Measurements from ENCODE around the gene ARPC5L.

Gene ARPC5L

DNA sequence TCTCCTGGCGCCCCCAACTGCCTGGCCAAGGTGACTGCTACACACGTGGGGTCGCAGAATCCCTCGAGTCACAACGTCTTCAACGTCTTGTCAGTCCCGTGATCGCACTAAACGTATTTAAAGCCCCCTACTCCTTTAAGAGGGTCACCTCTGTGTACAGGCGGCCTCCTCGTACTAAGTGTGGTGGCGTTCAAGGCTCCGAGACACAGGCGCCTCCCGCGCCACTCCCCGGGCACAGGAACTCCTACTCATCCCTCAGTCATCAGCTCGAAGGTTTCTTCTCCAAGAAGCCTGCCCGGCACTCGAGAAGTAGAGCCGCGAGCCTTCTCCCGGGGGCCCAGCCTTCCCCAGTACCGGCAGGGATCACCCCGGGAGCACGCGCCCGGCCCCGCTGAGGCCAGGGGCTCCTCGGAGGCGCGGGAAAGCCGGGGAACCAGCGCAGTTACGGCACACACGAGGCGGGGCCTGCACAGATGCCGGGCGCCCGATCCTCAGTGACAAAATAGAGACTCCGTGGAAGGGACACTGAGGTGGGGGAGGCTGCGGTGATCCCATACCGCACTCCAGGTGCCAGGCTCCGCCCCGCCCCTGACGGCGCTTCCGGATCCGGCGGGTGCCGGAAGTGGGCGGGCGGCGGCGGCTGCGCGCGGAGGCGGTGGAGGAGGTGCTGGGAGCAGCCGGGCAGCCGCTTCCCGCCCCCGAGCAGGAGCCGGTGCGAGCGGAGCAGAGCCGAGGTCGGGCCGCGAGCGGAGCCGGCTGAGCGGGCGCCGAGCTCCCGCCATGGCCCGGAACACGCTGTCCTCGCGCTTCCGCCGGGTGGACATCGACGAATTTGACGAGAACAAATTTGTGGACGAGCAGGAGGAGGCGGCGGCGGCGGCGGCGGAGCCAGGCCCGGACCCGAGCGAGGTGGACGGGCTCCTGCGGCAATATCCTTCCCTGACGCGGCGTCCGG is 6.9 kb downstream of the ARPC5L start:
- peak; percentile 45 for DNase-seq (ENCODE audit: low read depth)

DNA sequence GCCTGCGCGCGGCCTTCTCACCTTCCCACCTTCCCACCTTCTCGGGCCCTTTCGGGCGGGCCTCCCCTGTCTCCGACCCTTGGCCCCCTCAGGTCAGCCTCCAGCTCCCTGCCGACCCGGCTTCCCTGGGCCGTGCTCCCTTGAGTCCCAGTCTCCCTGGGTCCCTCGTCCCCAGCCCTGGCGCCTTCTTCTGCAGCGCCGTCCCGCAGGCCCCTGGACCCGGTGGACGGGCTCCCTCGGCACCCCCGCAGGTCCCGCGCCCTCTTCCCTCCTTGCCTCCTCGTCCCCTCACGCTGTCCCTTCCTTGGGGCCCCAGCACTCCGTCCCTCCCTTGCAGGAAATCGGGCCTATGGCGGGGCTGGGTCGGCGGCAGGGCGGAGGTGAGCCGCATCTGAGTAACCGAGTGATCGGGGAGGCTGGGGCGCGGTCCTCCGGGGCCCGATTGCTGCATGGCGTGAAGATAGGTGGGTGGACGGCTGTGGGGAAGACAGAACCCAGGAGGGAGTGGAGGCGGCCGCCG is 7.6 kb downstream of the ARPC5L start:
- DNase-seq (ENCODE audit: low read depth): no peak

DNA sequence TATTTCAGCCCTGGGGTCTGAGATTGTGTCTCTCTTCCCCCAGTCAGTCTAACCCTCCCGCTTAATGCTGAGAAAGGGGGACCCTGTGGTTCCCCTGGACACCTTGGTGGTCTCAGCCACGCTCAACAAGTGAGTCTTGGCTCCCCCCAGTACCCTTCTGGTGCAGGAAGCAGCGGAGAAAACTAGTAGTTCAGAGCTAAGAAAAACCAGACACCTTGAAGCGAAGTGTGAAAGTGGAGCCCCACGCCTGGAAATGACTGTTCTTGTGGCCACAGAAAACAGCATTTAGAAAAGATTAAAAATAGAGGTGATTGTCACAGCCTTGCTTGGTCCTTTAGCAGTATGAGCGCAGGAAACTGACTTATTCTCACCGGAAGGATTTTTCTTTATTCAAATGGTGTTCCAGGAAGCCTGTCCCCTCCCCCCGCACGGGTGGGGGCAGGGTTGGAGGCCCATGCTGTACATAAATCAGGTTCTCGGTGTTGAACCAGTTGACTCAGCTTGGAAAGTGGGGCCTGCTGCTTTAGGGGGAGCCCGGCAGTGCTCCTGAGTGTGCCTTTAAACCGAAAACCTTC is 8.1 kb downstream of the ARPC5L start:
- no peak for DNase-seq (ENCODE audit: low read depth)

DNA sequence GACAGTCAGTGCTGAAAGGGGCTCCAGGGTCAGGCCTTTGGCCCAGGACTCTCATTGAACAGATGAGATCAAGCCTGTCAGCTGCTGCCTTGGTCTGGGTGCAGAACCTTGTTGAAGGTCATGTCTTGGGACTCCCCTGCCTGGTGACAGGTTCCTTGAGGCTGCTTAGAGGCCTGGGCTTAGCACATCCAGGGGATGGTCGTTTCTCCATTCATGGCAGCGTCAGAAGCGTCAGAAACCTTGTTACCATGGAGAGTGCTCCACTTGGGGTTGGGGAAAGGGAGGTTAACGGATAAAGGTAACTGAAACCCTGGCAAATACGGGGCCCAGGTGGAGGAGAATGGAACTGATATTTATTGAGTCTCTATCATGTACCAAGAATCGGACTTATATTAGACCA is 8.8 kb downstream of the ARPC5L start:
- DNase-seq (ENCODE audit: low read depth): no peak

DNA sequence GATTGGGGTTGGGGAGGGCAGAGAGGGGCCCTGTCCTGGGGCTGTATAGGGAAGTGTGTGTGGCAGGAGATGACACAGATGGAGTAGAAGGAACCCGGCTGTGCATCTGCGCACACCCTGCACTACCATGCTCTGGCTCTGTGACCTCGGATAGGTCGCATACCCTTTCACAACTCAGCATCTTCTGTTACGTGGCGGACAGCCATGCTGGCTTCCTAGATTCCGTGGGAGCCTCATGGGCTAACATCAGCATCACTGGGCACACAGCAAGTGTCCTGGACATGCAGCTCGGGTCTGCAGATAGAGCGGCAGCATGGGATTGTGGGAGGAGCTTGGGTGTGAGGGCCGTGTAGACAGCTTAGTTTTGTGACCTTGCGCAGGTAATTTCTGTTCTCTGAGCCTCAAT is 9.2 kb downstream of the ARPC5L start:
- no peak for DNase-seq (ENCODE audit: low read depth)

DNA sequence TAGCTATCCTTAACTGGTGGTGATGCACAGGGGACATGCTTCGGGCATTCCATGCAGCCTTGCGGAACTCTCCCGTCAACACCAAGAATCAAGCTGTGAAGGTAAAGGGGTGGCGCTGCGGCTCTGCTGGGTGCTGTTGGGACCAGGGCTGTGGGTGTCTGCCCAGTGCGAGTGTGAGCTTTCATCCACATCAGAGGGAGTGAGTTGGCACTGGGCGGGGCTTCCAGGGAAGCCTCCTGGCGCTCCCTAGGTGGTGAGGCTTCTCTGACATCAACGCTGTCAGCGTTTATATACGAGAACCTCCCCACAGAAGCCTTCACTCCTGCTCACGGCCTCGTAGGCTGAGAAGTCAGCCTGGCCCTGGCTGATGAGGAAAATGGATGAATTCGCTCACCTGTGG is 11.7 kb downstream of the ARPC5L start:
- DNase-seq (ENCODE audit: low read depth): no peak

DNA sequence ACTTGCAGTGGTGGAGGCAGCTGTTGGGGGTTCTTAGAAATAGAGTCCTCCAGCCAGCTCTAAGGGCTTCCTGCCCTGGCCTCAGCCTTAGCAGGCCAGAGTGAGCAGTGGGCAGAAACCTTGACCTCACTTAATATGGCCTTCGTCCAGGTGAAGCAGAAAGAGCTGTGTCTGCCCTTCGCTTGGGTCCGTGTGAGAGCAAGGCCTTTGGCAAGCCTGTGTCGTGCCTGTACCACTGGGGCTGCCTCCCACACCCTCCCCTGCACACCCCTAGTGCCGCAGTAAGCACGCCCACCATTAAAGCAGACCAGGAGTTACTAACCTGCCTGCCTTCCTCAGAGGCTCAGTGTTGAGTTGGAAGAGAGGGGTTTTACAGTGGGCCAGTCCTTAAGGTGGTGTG is 13.6 kb downstream of the ARPC5L start:
- no peak for DNase-seq (ENCODE audit: low read depth)

DNA sequence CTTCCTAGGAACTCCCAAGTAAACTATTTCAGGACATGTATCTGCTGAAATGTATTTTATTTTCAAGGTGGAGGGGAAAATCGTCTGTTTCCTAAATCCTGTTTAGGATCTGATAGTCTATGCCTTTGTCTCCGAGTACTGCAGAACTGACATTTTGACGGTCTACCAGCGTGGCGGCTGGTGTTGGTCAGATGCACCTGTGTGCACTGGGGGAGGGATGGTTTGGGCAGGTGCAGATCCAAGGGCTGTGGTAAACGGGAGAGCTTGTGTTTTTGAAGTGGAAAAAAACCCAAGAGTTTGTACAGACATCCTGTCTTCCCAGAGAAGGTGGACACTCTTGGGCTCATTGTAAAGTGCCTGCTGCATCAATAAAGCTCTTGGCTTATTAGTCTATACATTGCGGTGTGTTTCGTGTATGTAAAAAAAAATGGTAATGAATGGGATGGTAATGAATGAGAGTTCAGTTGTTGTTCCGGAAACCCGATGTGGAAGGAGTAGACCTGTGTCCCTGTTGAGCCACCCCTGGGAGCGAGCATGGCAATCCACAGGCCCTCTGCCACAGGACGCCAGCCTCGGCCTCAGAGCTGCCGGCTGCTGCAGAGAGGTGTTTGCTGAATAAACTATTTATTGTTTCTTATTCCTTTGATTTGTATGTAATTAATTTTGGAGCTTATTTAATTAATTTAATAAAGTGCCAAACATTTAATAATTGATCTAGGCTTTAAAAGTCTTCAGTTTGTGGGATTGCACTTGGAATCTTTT is 15.3 kb downstream of the ARPC5L start:
- no peak for DNase-seq (ENCODE audit: low read depth)

DNA sequence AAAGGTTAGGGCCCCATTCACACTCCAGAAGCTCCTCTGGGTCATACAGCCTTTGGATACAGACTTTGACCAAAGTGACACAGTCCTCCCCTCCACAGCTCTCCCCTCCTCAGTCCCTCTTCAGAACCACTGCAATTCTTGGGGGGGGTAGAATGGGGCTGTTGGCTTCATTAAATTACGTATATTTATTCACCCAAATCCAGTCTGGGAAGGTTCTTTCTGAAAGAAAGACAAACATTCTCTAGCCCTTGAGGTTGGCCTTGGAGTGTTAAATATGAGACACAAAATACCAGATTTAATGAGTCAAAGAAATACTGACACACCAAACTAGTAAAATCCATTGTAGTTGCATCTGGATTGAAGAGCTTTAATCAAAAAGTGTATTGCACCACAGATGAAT is 16.1 kb downstream of the ARPC5L start:
- no peak for DNase-seq (ENCODE audit: low read depth)

DNA sequence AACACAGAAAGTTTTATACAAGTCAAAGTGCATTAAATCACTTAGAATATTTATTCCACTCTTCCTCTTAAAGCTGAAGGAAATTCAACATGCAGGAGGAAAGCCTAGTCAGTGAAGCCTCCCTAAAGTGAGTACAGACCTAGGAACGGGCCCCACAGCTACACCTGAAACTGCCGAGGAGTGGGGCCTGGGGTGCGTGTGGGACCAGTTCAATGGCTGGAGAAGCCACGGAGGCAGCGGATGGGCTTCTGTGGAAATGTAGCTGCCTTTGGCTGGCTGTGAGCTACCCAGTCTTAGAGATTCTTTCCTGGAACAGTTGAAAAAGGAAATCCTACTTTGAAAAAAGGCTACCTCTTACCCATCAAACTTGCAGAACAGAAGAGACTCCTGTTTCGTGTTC is 16.6 kb downstream of the ARPC5L start:
- DNase-seq (ENCODE audit: low read depth): no peak

DNA sequence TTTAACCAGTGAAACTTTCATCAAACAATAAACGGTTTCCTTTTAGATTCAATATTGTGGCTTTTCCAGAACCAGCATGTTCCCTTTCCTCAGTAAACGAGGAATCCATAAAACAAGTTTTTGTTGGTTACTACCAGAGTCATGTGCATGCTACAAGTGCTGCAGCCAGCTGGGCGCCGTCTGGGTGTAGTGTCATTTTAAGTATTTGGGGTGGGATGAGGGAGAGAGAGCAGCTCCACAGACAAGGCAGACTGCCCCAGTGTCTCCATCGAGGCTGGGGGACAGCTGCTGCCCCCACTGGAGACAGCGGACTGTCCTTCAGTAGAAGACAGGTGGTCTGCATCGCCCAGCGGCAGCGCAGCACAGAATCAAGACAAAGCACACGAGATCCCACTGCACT is 17.3 kb downstream of the ARPC5L start:
- DNase-seq (ENCODE audit: low read depth): no peak

DNA sequence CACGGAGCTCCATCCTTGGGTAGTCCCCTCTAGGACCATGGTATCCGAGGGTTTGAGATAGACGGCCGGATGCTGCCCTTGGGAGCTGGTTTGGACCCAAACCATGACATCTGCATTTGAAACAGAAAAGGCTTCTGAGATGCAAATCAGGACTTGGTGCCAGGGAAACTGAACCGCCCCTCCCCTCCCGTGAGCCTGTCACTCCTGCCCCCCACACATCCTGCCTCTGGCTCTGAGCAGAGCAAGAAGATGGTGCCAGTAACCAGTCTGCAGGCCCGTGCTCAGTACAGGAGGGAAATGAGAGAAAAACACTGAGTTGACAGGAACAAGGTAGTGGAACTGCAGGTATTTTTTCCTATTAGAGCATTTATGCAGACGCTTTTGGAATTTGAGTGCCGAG is 18.6 kb downstream of the ARPC5L start:
- DNase-seq (ENCODE audit: low read depth): no peak

DNA sequence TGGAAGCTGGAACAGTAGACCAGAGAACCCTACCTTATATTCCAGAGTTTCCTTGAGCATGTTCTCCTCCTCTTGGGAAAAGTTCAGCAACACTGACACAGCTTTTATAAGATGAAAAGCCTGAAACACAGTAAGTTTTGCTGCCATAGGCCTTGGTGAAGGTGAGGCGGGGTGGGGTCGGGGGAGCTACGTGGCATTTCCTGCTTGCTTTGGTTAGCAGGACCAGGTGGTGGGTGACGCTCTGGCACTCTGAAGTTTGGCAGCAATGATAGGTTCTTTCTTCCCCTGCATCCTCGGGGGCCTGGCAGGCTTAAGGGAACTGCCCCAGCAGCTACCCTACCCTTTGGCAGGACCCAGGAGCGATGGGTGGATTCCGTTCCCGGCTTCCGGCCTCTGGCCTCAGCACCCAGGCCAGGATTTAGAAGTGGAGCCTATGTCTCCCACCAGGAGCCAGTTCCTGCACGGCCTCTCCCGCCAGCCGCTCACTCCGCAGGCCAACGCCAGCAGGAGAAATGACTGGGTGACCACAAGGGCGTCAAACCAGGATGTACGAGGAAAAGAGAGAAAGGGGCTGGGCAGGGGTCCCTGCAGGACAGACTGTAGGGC is 19.3 kb downstream of the ARPC5L start:
- no peak for DNase-seq (ENCODE audit: low read depth)

DNA sequence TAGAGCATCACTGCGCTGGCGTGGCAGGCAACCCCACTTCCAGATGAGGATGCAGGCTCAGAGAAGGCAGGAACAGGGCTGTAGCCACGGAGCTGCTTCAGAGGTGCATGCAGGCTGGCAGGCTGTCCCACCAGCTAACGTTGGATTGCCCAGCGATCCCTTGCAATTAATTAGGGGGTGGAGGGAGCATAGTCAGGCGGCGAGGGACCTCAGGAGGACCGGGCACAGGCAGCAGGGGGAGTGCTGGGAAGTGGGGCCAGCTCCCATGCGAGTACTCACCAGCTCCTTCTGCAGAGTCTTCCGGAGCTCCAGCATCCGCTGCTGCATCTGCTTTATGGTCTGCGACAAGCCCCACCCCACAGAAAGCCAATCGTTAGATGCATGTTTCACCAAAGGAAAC is 20.3 kb downstream of the ARPC5L start:
- no peak for DNase-seq (ENCODE audit: low read depth)

DNA sequence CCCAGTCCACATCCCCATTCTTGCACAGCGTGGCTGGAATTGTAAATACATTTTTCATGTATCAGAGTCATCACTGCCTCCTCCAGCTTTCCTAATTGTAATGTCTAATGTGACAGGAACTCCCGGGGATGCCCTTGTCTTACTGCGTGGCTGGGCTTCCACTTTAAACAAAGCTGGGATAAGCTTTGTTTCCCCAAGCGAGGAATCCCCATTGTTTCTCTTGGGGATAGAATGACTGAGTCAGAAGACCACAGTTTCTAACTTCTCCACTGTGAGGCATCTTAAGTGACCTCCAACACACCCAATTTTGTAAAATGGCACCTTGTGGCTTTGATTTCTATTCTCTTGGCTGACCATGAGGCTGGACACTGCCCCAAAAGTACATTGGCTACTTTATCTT is 22.4 kb downstream of the ARPC5L start:
- no peak for DNase-seq (ENCODE audit: low read depth)

DNA sequence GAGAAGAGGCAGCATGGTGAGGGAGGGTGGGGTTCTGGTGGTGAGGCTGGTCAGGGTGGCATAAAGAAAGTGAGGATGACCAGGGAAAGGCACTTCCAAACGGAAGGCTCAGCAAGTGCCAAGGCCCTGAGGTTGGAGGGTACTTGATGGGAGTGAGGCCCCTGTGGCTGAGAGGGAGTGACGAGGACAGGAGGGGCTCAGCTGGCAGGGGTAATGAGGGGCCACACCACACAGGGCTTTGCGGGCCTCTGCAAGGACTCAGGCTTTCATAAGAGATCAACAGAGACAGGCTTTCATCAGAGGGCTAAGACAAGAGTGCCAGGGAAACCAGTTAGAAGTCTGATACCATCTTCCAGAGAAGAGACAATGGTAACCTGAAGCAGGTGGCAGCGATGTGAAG is 23.6 kb downstream of the ARPC5L start:
- no peak for DNase-seq (ENCODE audit: low read depth)

DNA sequence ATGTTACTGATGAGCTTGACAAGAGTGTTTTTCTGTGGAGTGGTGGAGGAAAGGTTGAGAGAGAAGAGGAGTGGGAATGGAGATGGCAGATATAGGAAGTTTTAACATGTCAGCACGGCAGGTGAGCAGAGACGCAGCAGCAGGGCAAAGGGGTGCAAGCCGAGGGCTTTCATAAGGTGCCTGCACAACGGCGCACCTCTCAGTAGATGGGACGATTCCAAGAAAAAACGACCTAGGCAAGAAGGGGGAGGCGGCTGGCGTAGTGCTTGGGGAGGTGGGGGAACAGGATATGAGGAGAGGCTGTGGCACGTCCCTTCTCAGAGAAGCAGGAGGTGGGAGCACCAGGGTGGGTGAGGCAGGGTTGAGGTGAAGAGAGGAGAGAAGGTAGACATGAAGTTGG is 24.5 kb downstream of the ARPC5L start:
- no peak for DNase-seq (ENCODE audit: low read depth)

DNA sequence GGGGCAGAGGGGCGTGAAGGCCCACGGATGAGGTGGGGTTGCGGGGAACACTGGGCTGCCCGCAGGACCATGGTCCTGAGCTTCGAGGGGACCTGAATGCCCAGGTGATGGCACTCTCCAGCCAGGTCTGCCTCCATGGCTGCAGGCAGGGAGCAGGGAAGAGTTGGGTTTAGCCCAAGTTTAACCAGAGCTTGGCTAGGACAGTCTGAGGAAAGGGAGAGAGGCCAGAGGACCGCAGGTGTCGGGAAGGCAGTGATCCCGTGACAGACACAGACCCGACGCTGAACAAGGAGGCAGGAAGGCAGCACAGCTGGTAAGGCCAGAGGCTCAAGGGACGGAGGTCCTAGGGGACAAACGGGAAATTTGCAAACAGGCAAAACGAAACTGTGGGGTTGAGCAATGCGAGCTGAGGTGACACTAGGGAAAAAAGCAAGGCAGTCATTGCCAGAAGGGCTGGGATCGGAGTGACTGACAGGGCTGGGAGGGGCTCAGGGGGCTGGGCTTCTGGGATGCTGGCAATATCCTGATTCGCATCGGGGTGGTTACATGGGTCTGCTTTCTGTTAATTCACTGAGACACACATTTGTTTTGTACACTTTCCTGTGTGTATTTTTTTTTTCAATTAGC is 25.0 kb downstream of the ARPC5L start:
- DNase-seq (ENCODE audit: low read depth): no peak

DNA sequence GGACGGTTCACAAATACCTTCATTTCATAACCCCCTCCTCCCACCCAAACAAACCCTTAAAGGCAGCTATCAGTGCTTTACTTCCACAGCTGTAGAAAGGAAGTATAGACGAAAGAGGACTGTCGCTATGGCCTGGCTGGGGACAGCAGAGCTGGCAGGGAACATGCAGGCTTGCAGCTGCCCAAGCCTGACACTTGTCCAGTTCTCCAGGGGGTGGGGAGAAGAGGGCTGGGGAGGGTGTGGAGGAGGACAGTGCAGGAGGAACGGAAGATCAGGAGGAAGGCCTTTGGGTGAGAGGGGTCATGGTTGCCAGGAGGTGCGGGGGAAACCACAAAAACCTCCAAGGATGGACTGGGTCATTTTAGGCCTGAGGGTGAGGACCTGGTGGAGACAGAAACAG is 25.9 kb downstream of the ARPC5L start:
- no peak for DNase-seq (ENCODE audit: low read depth)

DNA sequence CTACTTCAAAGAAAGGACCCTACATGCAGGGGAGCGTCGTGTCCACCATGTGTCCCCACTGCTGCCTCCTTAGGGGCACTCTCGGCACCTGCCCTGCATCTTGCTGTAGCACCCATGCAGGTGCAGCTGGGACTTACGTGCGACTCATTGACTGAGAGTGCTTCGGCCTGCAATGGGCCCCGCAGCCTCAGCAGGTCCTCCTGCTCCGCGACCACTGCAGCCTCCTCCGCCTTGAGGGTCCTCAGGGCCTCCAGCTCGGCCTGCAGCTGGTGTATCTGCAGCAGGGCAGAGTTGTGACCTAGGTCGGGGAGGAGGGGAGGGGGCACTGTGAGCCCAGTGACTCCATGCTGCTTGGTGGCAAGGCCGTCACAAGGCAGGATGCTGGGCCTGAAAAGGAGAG is 27.1 kb downstream of the ARPC5L start:
- no peak for DNase-seq (ENCODE audit: low read depth)

DNA sequence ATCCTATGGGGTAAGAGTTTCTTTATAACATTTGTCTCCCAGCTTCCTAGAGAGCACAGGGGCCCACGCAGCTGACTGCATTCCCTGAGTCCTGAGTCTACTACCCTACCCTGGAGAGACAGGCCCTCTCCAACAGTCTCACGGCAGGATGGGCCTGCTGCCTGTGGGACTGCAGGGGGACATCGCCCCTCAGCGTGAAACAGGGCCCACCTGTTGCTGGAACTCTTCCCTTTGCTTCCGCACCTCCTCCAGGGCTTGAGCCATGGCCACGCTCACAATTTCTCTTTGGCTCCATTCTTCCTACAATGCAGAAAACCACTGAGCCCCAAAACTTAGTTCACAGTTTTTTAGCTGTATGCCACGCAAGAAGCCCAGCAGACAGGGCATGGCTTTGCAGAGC is 28.2 kb downstream of the ARPC5L start:
- DNase-seq (ENCODE audit: low read depth): no peak
